Mucosa of descending colon (tissue), 3 donors: ENCODE results near the gene C19orf47. TPM values are rescaled to one million over a fixed set of nuclear protein-coding genes. Genes with fewer than 3 reads are reported as not detected.
"Not testable (repeated sequence)": the region's sequence is repeated elsewhere in the genome, so short reads cannot be mapped to it uniquely, and the experiment has no call there.

Experiments used
- ATAC-seq: fragments of 200-7000 bp; cut with Tn5 transposase; one replicate; pipeline ENCODE4 v1.9.1; 2020; ENCODE audit warnings: mild to moderate bottlenecking, moderate library complexity
- DNase-seq, 3 donors: peaks; one replicate each; pipeline ENCODE4 v3.0.0-alpha.2; 2020
- H3K36me3 ChIP-seq: fragments of 200-600 bp; one replicate; pipeline ENCODE4 v1.8.0; 2021; ENCODE audit warnings: low read depth, mild to moderate bottlenecking
- H3K4me1 ChIP-seq: fragments of 200-600 bp; one replicate; pipeline ENCODE4 v1.8.0; 2021; ENCODE audit warnings: low read depth, mild to moderate bottlenecking
- H3K4me3 ChIP-seq: fragments of 200-600 bp; one replicate; pipeline ENCODE4 v1.8.0; 2021; ENCODE audit warnings: mild to moderate bottlenecking
- H3K9me3 ChIP-seq: fragments of 200-600 bp; one replicate; pipeline ENCODE4 v1.8.0; 2021; ENCODE audit warnings: mild to moderate bottlenecking
- intact Hi-C, 2 donors: fragments of 100-400 bp; cut with DNase I in 1 of 2; cut with micrococcal nuclease in 1 of 2; formaldehyde crosslinking; loops; one replicate each; pipeline versions ENCODE4 v1.11.0 to v1.11.1; 2022; cut with DNase I, micrococcal nuclease
- total RNA-seq, 3 donors: library from RNA; stranded (reverse); fragmentation: NEBNext Ultra II Directional in 2 of 3; extraction: Animal tissue kit (Norgen Biotek cat#: 25700) in 2 of 3; gene quantifications; one replicate each; pipeline versions ENCODE4 v1.2.1 to v1.2.4, GENCODE V29; 2021 to 2023
- TF ChIP-seq, protein P1 (sequence below): fragments of 200-600 bp; IDR thresholded peaks from one replicate; pipeline ENCODE4 v1.8.0; 2022; ENCODE audit warnings: antibody characterized with exemption, mild to moderate bottlenecking
- donor health status: DM: no; HTN: no; CAD: no; lungs with moderate emphysema.
- donor health status: DM: no; HTN: no; CAD: no.
- donor health status: DM: no; HTN: yes; CAD: no.

C19orf47 gene
- total RNA-seq, 3 donors from 2014 or later, result 12.1 to 21.2 (median 12.5) TPM

DNA sequence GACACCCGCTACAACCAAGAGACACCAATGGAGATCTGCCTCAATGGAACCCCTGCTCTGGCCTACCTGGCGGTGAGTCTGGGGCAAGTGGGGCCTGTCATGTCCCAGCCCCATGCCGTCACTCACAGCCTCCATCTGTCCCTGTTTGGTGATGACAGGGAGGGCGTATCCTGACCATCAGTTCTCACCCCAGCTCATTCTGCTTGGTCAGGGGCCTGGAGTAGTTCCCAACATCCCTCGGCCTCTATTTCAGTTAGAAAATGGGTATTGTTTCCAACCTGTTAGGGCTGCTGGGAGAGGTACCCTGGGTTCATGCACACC, 23.6 kb upstream of the C19orf47 start:
- Histone ChIP-seq H3K4me1 (no peaks in the 10 kb centered on the region), H3K36me3 (no peaks in the 10 kb centered on the region), H3K4me3 (no peak overlapping the region), H3K9me3 (no peaks in the 10 kb centered on the region)
- TF ChIP-seq, protein P1, sequence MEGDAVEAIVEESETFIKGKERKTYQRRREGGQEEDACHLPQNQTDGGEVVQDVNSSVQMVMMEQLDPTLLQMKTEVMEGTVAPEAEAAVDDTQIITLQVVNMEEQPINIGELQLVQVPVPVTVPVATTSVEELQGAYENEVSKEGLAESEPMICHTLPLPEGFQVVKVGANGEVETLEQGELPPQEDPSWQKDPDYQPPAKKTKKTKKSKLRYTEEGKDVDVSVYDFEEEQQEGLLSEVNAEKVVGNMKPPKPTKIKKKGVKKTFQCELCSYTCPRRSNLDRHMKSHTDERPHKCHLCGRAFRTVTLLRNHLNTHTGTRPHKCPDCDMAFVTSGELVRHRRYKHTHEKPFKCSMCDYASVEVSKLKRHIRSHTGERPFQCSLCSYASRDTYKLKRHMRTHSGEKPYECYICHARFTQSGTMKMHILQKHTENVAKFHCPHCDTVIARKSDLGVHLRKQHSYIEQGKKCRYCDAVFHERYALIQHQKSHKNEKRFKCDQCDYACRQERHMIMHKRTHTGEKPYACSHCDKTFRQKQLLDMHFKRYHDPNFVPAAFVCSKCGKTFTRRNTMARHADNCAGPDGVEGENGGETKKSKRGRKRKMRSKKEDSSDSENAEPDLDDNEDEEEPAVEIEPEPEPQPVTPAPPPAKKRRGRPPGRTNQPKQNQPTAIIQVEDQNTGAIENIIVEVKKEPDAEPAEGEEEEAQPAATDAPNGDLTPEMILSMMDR, result no peak
- no peak for DNase-seq
- intact Hi-C loops, result no loop called here
- no peak for ATAC-seq

DNA sequence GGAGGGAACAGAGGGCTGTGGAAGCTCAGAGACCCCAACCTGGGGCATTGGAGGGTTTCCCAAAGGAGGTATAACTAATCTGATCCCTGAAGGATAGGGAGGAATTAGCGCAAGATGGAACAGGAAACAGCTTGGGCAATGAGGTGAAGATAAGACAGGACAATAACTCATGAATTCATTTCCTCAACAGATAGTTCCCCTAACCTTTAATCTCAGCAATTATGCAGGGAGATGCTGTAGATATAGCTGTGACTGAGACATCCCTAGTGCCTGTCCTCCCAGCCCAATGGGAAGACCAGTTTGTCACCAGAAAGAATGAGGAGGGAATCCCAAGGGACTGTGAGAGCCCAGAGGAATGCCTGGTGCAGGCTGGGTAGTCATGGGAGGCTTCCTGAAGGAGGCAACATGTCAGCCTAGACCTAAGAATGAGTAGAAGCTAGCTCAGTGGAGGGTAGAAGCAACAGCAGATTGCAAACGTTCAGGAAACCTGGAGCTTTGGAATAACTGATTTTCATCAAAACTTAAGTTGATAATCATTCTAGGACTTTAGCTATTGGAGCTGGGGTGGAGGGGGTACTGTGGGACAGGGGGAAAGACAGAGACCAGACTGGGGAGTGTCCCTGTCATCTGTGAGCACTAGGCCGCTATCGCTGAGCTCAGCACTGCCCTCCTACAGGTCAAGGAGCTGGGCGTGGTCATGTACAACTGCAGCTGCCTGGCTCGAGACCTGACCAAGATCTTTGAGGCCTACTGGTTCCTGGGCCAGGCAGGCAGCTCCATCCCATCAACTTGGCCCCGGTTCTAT, 23.0 kb upstream of the C19orf47 start:
- H3K36me3 ChIP-seq, result no peaks in the 10 kb centered on the region
- intact Hi-C loops, result no loop called here
- ATAC-seq, result no peak
- no peak overlapping the region for H3K4me3 ChIP-seq
- TF ChIP-seq, protein P1, result no peak
- no peaks in the 10 kb centered on the region for H3K4me1 ChIP-seq
- no peak for DNase-seq
- H3K9me3 ChIP-seq, result no peaks in the 10 kb centered on the region

DNA sequence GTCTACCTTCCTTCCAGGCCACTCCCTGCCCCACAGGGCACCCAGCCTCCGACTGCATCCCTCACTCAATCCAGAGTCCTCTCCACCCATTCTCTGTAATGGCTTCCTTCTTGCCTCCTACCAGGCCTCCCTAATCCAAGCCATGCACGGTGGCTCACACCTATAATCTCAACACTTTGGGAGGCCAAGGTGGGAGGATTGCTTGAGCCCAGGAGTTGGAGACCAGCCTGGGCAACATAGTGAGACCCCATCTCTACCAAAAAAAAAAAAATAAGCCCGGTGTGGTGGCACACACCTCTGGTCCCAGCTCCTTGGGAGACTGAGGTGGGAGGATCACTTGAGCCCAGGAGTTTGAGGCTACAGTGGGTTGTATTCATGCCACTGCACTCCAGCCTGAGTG, 22.1 kb upstream of the C19orf47 start:
- DNase-seq, H3K4me1 ChIP-seq, intact Hi-C loops, H3K36me3 ChIP-seq, H3K4me3 ChIP-seq, ATAC-seq, H3K9me3 ChIP-seq: not testable (repeated sequence)

DNA sequence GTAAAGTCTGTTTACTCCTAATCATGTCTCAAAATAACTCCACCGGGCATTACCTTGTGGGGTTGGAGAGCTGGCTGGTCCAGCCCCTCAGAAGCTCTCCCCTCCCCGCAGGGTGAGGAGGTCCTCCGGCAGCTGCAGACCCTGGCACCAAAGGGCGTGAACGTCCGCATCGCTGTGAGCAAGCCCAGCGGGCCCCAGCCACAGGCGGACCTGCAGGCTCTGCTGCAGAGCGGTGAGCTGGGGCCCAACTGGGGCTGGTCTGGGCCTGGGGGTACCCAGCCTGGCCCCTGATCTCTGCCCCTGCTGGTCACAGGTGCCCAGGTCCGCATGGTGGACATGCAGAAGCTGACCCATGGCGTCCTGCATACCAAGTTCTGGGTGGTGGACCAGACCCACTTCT, 21.6 kb upstream of the C19orf47 start:
- Histone ChIP-seq H3K9me3 (no peaks in the 10 kb centered on the region), H3K4me3 (no peak overlapping the region), H3K4me1 (no peaks in the 10 kb centered on the region), H3K36me3 (no peaks in the 10 kb centered on the region)
- ATAC-seq, result no peak
- intact Hi-C loops, result no loop called here
- DNase-seq, result no peak
- TF ChIP-seq, protein P1, result no peak

GRCh38 chr19:40367577-40368434, 19.6 kb upstream of the C19orf47 start:
- Histone ChIP-seq H3K36me3 (no peaks in the 10 kb centered on the region), H3K9me3 (no peaks in the 10 kb centered on the region), H3K4me3 (no peak overlapping the region), H3K4me1 (no peaks in the 10 kb centered on the region)
- intact Hi-C loops, result no loop called here
- DNase-seq (no peak), ATAC-seq (no peak)
- TF ChIP-seq, protein P1, result no peak
